Lung (tissue), 12 donors: ENCODE data around the gene ROBO1. TPM values are rescaled to one million over a fixed set of nuclear protein-coding genes. Genes with fewer than 3 reads are reported as not detected.
A peak's percentile ranks its signal among the peaks of the same experiment; 100 is the strongest.

Experiments used
- ATAC-seq: fragments of 200-7000 bp; cut with Tn5 transposase; one replicate; pipeline ENCODE4 v1.9.1; 2020; ENCODE audit warnings: moderate number of reproducible peaks; ENCODE audit not compliant: insufficient read depth, low FRiP score
- DNase-seq, 3 donors: peaks; one replicate each; pipeline ENCODE4 v3.0.0-alpha.2; 2013 to 2017
- H3K27ac ChIP-seq, 2 donors: one replicate each; pipeline ENCODE4 v1.5.1; 2013; ENCODE audit warnings: mild to moderate bottlenecking in 2 of 2, moderate library complexity in 2 of 2, control low read depth in 1 of 2, inconsistent platforms in 1 of 2, low read depth in 1 of 2, low read length in 1 of 2
- H3K27me3 ChIP-seq, 3 donors: one replicate each; pipeline ENCODE4 v1.5.1; 2013; ENCODE audit warnings: low read length in 2 of 3; ENCODE audit not compliant: control insufficient read depth in 3 of 3, insufficient read depth in 3 of 3
- H3K36me3 ChIP-seq, 4 donors: one replicate each; pipeline ENCODE4 v1.5.1; 2013; ENCODE audit warnings: low read length in 4 of 4, mild to moderate bottlenecking in 1 of 4, moderate library complexity in 1 of 4; ENCODE audit not compliant: control insufficient read depth in 4 of 4, insufficient read depth in 4 of 4
- H3K4me1 ChIP-seq, 5 donors: one replicate each; pipeline ENCODE4 v1.5.1; 2013; ENCODE audit warnings: low read length in 5 of 5, mild to moderate bottlenecking in 2 of 5, moderate library complexity in 1 of 5; ENCODE audit not compliant: control insufficient read depth in 5 of 5, insufficient read depth in 5 of 5
- H3K4me3 ChIP-seq: one replicate; pipeline ENCODE4 v1.5.1; 2013; ENCODE audit warnings: mild to moderate bottlenecking, control low read depth, moderate library complexity
- H3K9ac ChIP-seq, 2 donors: one replicate each; pipeline ENCODE4 v1.5.1; 2013; ENCODE audit warnings: low read length in 2 of 2, control low read depth in 1 of 2; ENCODE audit not compliant: insufficient read depth in 1 of 2
- H3K9me3 ChIP-seq, 4 donors: one replicate each; pipeline ENCODE4 v1.5.1; 2013; ENCODE audit warnings: low read length in 3 of 4, mild to moderate bottlenecking in 1 of 4, moderate library complexity in 1 of 4; ENCODE audit not compliant: control insufficient read depth in 4 of 4, insufficient read depth in 3 of 4
- CTCF ChIP-seq: IDR thresholded peaks from 2 replicates; pipeline ENCODE4 v1.5.1; 2012; ENCODE audit warnings: mild to moderate bottlenecking; ENCODE audit errors: control extremely low read depth, extremely low read depth
- WGBS, 2 donors: extraction: QIAGEN DNeasy Blood & Tissue Kit; methylation state at CpG; one replicate each; pipeline ENCODE4 v1.1.7; 2013; 5-methylcytosine and 5-hydroxymethylcytosine counted together
- polyA plus RNA-seq, 2 donors: library from polyadenylated mRNA; stranded (reverse); fragments of 200-250 nt; gene quantifications; one replicate each; pipeline ENCODE4 v1.2.1, GENCODE V29; 2013
- total RNA-seq, 2 donors: library from RNA; depleted of rRNA in 1 of 2; stranded (reverse); fragments of >200 nt in 1 of 2; gene quantifications; one replicate each; pipeline ENCODE4 v1.2.1, GENCODE V29; 2014 to 2021
- donor health status: control.
- donor health status: control.
- donor health status: Bipolar disorder and iron deficiency.
- donor health status: healthy.
- donor health status: DM: yes; HTN: yes; CAD: no.

Gene ROBO1
- total and polyA plus RNA-seq, 4 donors = 2.6 to 72.6 (median 15.7) TPM

DNA sequence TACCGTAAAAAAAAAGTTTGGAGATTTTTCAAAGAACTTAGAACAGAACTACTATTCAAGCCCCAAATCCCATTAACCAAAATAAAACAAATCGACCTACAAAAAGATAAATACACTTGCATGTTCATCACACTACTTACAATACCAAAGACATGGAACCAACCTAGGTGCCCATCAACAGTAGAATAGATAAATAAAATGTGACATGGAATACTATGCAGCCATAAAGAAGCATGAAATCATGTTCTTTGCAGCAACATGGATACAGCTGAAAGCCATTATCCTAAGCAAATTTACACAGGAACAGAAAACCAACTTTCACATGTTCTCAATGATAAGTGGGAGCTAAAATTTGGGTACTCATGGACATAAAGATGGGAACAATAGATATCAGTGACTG lies 768.7 kb downstream of the ROBO1 start:
- H3K4me3 ChIP-seq = no peak overlapping the region
- H3K9me3 ChIP-seq = peaks cover 0 to 6% (median 2%) of the 10 kb centered on the region in 4 donors
- ATAC-seq (no peak), DNase-seq (no peak)
- H3K9ac ChIP-seq = no peak overlapping the region
- no peaks in the 10 kb centered on the region for H3K36me3 ChIP-seq
- H3K27ac ChIP-seq = no peak overlapping the region
- 86 to 91% methylated on average over 2 of the region's 2 CpGs for WGBS, 2 donors
- H3K27me3 ChIP-seq = no peaks in the 10 kb centered on the region
- H3K4me1 ChIP-seq = peaks cover 0 to 18% (median 0%) of the 10 kb centered on the region in 5 donors
- TF ChIP-seq CTCF = no peak

DNA sequence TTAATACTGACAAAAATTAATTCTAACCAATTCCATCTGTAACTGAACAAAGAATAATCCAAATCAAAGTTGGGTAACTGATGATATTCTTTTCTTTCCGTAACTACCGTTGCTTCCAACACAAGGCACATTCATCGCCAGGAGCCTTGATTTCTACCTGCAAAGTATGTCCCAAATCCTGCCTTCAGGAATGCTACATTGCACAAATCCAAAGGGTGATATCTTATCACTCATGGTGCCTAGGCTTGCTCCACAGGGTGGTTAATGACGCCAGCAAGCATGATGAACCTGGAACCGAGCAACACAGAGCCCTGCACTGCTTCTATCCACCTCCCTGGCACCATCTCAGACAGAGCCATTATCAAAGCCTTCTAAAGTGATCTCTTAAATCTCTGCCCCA lies 772.7 kb downstream of the ROBO1 start:
- no peak overlapping the region for H3K4me3 ChIP-seq
- H3K9ac ChIP-seq = no peak overlapping the region
- WGBS, 2 donors = 96% methylated on average over 5 of the region's 5 CpGs
- DNase-seq = no peak
- H3K9me3 ChIP-seq = peaks cover 0 to 19% (median 6%) of the 10 kb centered on the region in 4 donors
- H3K27me3 ChIP-seq = no peaks in the 10 kb centered on the region
- peaks cover 0 to 9% (median 3%) of the 10 kb centered on the region in 4 donors for H3K36me3 ChIP-seq
- H3K4me1 ChIP-seq = peaks cover 0 to 6% (median 0%) of the 10 kb centered on the region in 5 donors
- no peak for TF ChIP-seq CTCF
- ATAC-seq = no peak
- H3K27ac ChIP-seq = no peak overlapping the region

GRCh38 chr3:78994174-78995027 lies 773.4 kb downstream of the ROBO1 start:
- peaks cover 0 to 6% (median 0%) of the 10 kb centered on the region in 5 donors for H3K4me1 ChIP-seq
- no peak overlapping the region for H3K27ac ChIP-seq
- H3K27me3 ChIP-seq = no peaks in the 10 kb centered on the region
- WGBS, 2 donors = 84% methylated on average over 9 of the region's 9 CpGs
- H3K36me3 ChIP-seq = peaks cover 0 to 9% (median 3%) of the 10 kb centered on the region in 4 donors
- H3K9me3 ChIP-seq = peaks cover 0 to 19% (median 6%) of the 10 kb centered on the region in 4 donors
- no peak for ATAC-seq
- no peak overlapping the region for H3K9ac ChIP-seq
- no peak overlapping the region for H3K4me3 ChIP-seq
- TF ChIP-seq CTCF = no peak
- peak in 1 of 3 donors; percentile 39 for DNase-seq
